H1 (cell line): ENCODE data around the gene C15orf61. TPM values are rescaled to one million over a fixed set of nuclear protein-coding genes. Genes with fewer than 3 reads are reported as not detected.

Experiments
- CTCF ChIA-PET: fragments of 300-600 bp; sonication (Branson Sonifier 250); formaldehyde crosslinking; loops from one replicate; lab custom pipeline; 2021; ENCODE audit not compliant: partially characterized antibody; lab: Charles Lee
- POLR2A ChIA-PET: fragments of 300-600 bp; sonication (Branson Sonifier 250); formaldehyde crosslinking; loops from one replicate; lab custom pipeline; 2021; ENCODE audit warnings: inconsistent platforms; ENCODE audit not compliant: partially characterized antibody; lab: Charles Lee
- DNase-seq, 2 experiments: peaks; one replicate each; pipeline versions ENCODE4 v3.0.0 to v3.0.0-alpha.2; 2010 to 2022; ENCODE audit warnings: low spot score in 2 of 2, low read depth in 1 of 2, mixed read lengths in 1 of 2
- FAIRE-seq: peaks from 2 replicates; lab custom pipeline; 2011; peaks lifted over from hg19 to GRCh38; lab: Jason Lieb, UNC
- H2AFZ ChIP-seq: 2 replicates; pipeline ENCODE4 v1.8.1; 2012; ENCODE audit warnings: low read length, inconsistent platforms
- H2AK5ac ChIP-seq: 2 replicates; pipeline ENCODE4 v1.6.1; 2013; ENCODE audit warnings: low read depth, low read length
- H2BK120ac ChIP-seq: replicated peaks from 2 replicates; pipeline ENCODE3; 2013; ENCODE audit warnings: low read depth, low read length, inconsistent platforms
- H2BK12ac ChIP-seq: 2 replicates; pipeline ENCODE4 v1.6.1; 2013; ENCODE audit warnings: low read depth, low read length
- H2BK15ac ChIP-seq: 2 replicates; pipeline ENCODE4 v1.6.1; 2013; ENCODE audit warnings: low read length
- H2BK20ac ChIP-seq: 2 replicates; pipeline ENCODE4 v1.6.1; 2013; ENCODE audit warnings: low read length
- H2BK5ac ChIP-seq: 2 replicates; pipeline ENCODE4 v1.6.1; 2013; ENCODE audit warnings: low read depth, low read length
- H3K14ac ChIP-seq: 2 replicates; pipeline ENCODE4 v1.6.1; 2013; ENCODE audit warnings: inconsistent platforms; ENCODE audit not compliant: insufficient read length
- H3K18ac ChIP-seq: 2 replicates; pipeline ENCODE4 v1.6.1; 2013; ENCODE audit warnings: low read length; ENCODE audit errors: extremely low read depth
- H3K23ac ChIP-seq: 2 replicates; pipeline ENCODE4 v1.6.1; 2013; ENCODE audit warnings: inconsistent platforms; ENCODE audit not compliant: insufficient read length
- H3K23me2 ChIP-seq: 2 replicates; pipeline ENCODE4 v1.6.1; 2013; ENCODE audit warnings: low read depth, low read length
- H3K27ac ChIP-seq: 2 replicates; pipeline ENCODE4 v1.6.1; 2011; ENCODE audit warnings: low read depth, low read length, inconsistent platforms
- H3K27me3 ChIP-seq, 4 experiments: replicated peaks in 1 of 4; 1 replicate in 1 of 4; 2 replicates in 3 of 4; pipeline versions ENCODE4 v1.6.1 to v1.8.1; 2011 to 2013; ENCODE audit warnings: low read length in 3 of 4, mild to moderate bottlenecking in 3 of 4, inconsistent platforms in 2 of 4, mixed read lengths in 2 of 4, moderate library complexity in 1 of 4; ENCODE audit not compliant: control insufficient read depth in 3 of 4, insufficient read depth in 3 of 4; ENCODE audit errors: extremely low read depth in 1 of 4
- H3K36me3 ChIP-seq, 4 experiments: 2 replicates each; pipeline versions ENCODE4 v1.6.1 to v1.8.1; 2011 to 2013; ENCODE audit warnings: mild to moderate bottlenecking in 4 of 4, low read length in 3 of 4, moderate library complexity in 2 of 4, control low read depth in 1 of 4, inconsistent platforms in 1 of 4; ENCODE audit not compliant: insufficient read depth in 4 of 4, control insufficient read depth in 2 of 4
- H3K4ac ChIP-seq: replicated peaks from 2 replicates; pipeline ENCODE3; 2013; ENCODE audit warnings: low read length, low read depth, mixed read lengths, inconsistent platforms; ENCODE audit not compliant: insufficient read length
- H3K4me1 ChIP-seq, 4 experiments: replicated peaks in 1 of 4; 1 replicate in 1 of 4; 2 replicates in 3 of 4; pipeline versions ENCODE4 v1.6.1 to v1.8.1; 2011 to 2013; ENCODE audit warnings: low read length in 3 of 4, inconsistent platforms in 2 of 4, mixed read lengths in 1 of 4; ENCODE audit not compliant: insufficient read depth in 4 of 4, control insufficient read depth in 3 of 4
- H3K4me2 ChIP-seq, 2 experiments: 2 replicates each; pipeline versions ENCODE4 v1.6.1 to v1.8.1; 2011 to 2013; ENCODE audit warnings: low read depth in 2 of 2, low read length in 2 of 2, control low read depth in 1 of 2, inconsistent platforms in 1 of 2, mild to moderate bottlenecking in 1 of 2; ENCODE audit not compliant: insufficient read depth in 1 of 2
- H3K4me3 ChIP-seq, 4 experiments: fragments of 200-600, 300-600 bp in 1 of 4; sonication (generic), shearing (Covaris generic), sonication (Bioruptor Twin) in 1 of 4; 2 replicates each; pipeline versions ENCODE4 v1.5.1 to v1.8.1; 2011 to 2016; ENCODE audit warnings: low read length in 4 of 4, low read depth in 3 of 4, control low read depth in 2 of 4, inconsistent platforms in 2 of 4, mild to moderate bottlenecking in 2 of 4, mixed read lengths in 1 of 4, moderate library complexity in 1 of 4; ENCODE audit not compliant: insufficient read depth in 2 of 4; ENCODE audit errors: extremely low read depth in 1 of 4
- H3K56ac ChIP-seq: replicated peaks from 2 replicates; pipeline ENCODE3; 2013; ENCODE audit warnings: low read depth, mild to moderate bottlenecking, mixed read lengths, low read length, inconsistent platforms; ENCODE audit not compliant: insufficient read length
- H3K79me1 ChIP-seq: 2 replicates; pipeline ENCODE4 v1.6.1; 2013; ENCODE audit warnings: low read depth, low read length, control low read depth
- H3K79me2 ChIP-seq, 2 experiments: 2 replicates each; pipeline versions ENCODE4 v1.6.1 to v1.8.1; 2012 to 2013; ENCODE audit warnings: low read length in 2 of 2, mild to moderate bottlenecking in 2 of 2, inconsistent platforms in 1 of 2; ENCODE audit not compliant: insufficient read depth in 2 of 2, control insufficient read depth in 1 of 2
- H3K9ac ChIP-seq, 4 experiments: replicated peaks in 1 of 4; 1 replicate in 1 of 4; 2 replicates in 3 of 4; pipeline versions ENCODE4 v1.6.1 to v1.8.1; 2011 to 2013; ENCODE audit warnings: low read depth in 3 of 4, low read length in 3 of 4, control low read depth in 2 of 4, mild to moderate bottlenecking in 2 of 4, moderate library complexity in 2 of 4, inconsistent platforms in 1 of 4; ENCODE audit errors: extremely low read depth in 1 of 4
- H3K9me3 ChIP-seq, 2 experiments: 2 replicates each; pipeline versions ENCODE4 v1.6.1 to v1.8.1; 2012 to 2013; ENCODE audit warnings: mild to moderate bottlenecking in 2 of 2, moderate library complexity in 2 of 2, control low read depth in 1 of 2, inconsistent platforms in 1 of 2, low read depth in 1 of 2, low read length in 1 of 2, mixed read lengths in 1 of 2; ENCODE audit not compliant: insufficient read depth in 2 of 2
- H4K20me1 ChIP-seq, 2 experiments: replicated peaks in 1 of 2; 2 replicates each; pipeline versions ENCODE3 to v1.8.1; 2011 to 2013; ENCODE audit warnings: inconsistent platforms in 2 of 2, low read length in 2 of 2, mild to moderate bottlenecking in 1 of 2; ENCODE audit not compliant: insufficient read depth in 2 of 2, control insufficient read depth in 1 of 2
- H4K5ac ChIP-seq: 2 replicates; pipeline ENCODE4 v1.6.1; 2013; ENCODE audit warnings: low read length, low read depth, mixed read lengths, inconsistent platforms; ENCODE audit not compliant: insufficient read length
- H4K8ac ChIP-seq: 2 replicates; pipeline ENCODE4 v1.8.0; 2013; ENCODE audit warnings: mild to moderate bottlenecking, moderate library complexity, low read length, inconsistent platforms; ENCODE audit not compliant: insufficient read depth; ENCODE audit errors: extremely low read depth
- H4K91ac ChIP-seq: replicated peaks from 2 replicates; pipeline ENCODE3; 2013; ENCODE audit warnings: low read length, mixed read lengths, inconsistent platforms; ENCODE audit not compliant: insufficient read length
- E2F6 ChIP-seq: IDR thresholded peaks from 2 replicates; pipeline ENCODE4 v1.6.1; 2012; ENCODE audit warnings: inconsistent platforms
- HDAC6 ChIP-seq: IDR thresholded peaks from one replicate; pipeline ENCODE4 v1.7.1; 2012; ENCODE audit warnings: low read depth, mild to moderate bottlenecking, inconsistent platforms, low read length, moderate library complexity
- JUN ChIP-seq: IDR thresholded peaks from 2 replicates; pipeline ENCODE4 v1.6.1; 2011; ENCODE audit warnings: low read depth, mild to moderate bottlenecking, improper control_type of control experiment, low read length
- KDM1A ChIP-seq: fragments of 200-600, 300-600 bp; sonication (generic); IDR thresholded peaks from 2 replicates; pipeline ENCODE4 v1.7.1; 2016; ENCODE audit warnings: mild to moderate bottlenecking, low read length, borderline replicate concordance
- YY1 ChIP-seq: IDR thresholded peaks from 2 replicates; pipeline ENCODE4 v1.6.1; 2011; ENCODE audit warnings: low read depth, mild to moderate bottlenecking, low read length
- ZNF274 ChIP-seq: IDR thresholded peaks from 2 replicates; pipeline ENCODE4 v1.7.0; 2012; ENCODE audit warnings: low read length, borderline replicate concordance; ENCODE audit errors: extremely low read depth
- WGBS, 2 experiments: shearing (Covaris generic) in 1 of 2; methylation state at CpG; one replicate each; pipeline versions ENCODE4 v1.1.6 to v1.1.7; 2013 to 2015; ENCODE audit warnings: low lambda C conversion rate in 2 of 2, mixed read lengths in 2 of 2, inconsistent platforms in 1 of 2, low coverage in 1 of 2, missing lambda C conversion rate in 1 of 2; ENCODE audit not compliant: insufficient replicate concordance in 2 of 2, insufficient coverage in 1 of 2, insufficient read length in 1 of 2; ENCODE audit errors: extremely low coverage in 1 of 2, missing lambda C conversion rate in 1 of 2; 5-methylcytosine and 5-hydroxymethylcytosine counted together
- polyA plus RNA-seq, 7 experiments: library from polyadenylated mRNA; depleted of rRNA in 3 of 7; stranded (reverse) in 5 of 7; unstranded in 2 of 7; fragments of >200 nt in 5 of 7; fragments of 200-250 nt in 2 of 7; gene quantifications; 1 replicate in 5 of 7; 2 replicates in 1 of 7; 4 replicates in 1 of 7; pipeline versions ENCODE4 v1.2.1 to v1.2.3, GENCODE V29; 2011 to 2013; ENCODE audit warnings: missing spikeins in 2 of 7, mixed read lengths in 2 of 7
- total RNA-seq: library from RNA; stranded (reverse); fragmentation: NEBNext Ultra II Directional; extraction: Animal tissue kit (Norgen Biotek cat#: 25700); gene quantifications from 2 replicates; pipeline ENCODE4 v1.2.1, GENCODE V29; 2021
- TF ChIP-seq, protein P1 (sequence below): IDR thresholded peaks from 2 replicates; pipeline ENCODE4 v1.6.1; 2012; ENCODE audit warnings: low read length, inconsistent platforms

The C15orf61 gene
- total and polyA plus RNA-seq, 2 of the 8 experiments (the other 6 are each of a cell fraction or from before 2014, with no cell fraction given) = 1.7 to 2.0 TPM

DNA sequence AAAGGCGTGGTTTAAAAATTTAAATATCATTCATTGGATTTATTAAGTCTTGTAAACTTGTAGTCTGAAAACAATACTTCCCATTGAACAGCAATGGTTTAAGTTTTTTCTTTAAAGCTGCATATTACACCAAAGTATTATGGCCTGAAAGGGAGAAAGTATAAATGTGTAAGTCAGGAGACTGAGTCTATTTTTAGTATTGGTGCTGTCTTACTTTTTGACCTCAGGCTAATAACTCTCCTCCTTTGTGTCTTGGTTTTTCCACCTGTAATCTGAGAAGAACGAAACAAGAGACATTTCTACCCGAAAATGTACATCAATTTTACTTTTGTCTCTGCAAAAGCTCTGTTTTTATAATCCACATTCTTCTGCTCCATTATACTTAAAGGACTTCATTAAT, 7.6 kb downstream of the C15orf61 start:
- ChIA-PET CTCF (interaction anchor here (1.2 kb wide), 1 partner anchor 64 kb away, joined by 3 read pairs; no protein-coding TSS in a partner anchor), POLR2A (no interaction called here)
- no peak for DNase-seq
- Histone ChIP-seq H3K79me1 (no peaks in the 10 kb centered on the region), H4K5ac (no peak overlapping the region), H3K27me3 (no peaks in the 10 kb centered on the region), H3K56ac (no peak overlapping the region), H3K18ac (no peak overlapping the region), H3K27ac (no peak overlapping the region), H2AK5ac (no peak overlapping the region), H2BK12ac (no peak overlapping the region), H3K4me1 (no peaks in the 10 kb centered on the region; a peak in 1 of 7 replicates), H2BK120ac (no peak overlapping the region), H3K23me2 (no peaks in the 10 kb centered on the region), H3K4me3 (no peak overlapping the region), H3K79me2 (no peaks in the 10 kb centered on the region), H4K8ac (no peak overlapping the region), H2BK20ac (no peak overlapping the region), H3K14ac (no peak overlapping the region), H2BK5ac (no peak overlapping the region), H4K91ac (no peak overlapping the region), H3K4ac (no peak overlapping the region), H4K20me1 (no peaks in the 10 kb centered on the region), H2BK15ac (no peak overlapping the region), H3K4me2 (no peak overlapping the region), H3K23ac (no peak overlapping the region), H3K36me3 (no peaks in the 10 kb centered on the region), H3K9ac (no peak overlapping the region), H2AFZ (no peak overlapping the region), H3K9me3 (no peaks in the 10 kb centered on the region)
- WGBS, 2 experiments = 83% methylated on average over 3 of the region's 3 CpGs; no CpG with 5 or more reads in 1 of the 2 experiments
- TF ChIP-seq, protein P1, sequence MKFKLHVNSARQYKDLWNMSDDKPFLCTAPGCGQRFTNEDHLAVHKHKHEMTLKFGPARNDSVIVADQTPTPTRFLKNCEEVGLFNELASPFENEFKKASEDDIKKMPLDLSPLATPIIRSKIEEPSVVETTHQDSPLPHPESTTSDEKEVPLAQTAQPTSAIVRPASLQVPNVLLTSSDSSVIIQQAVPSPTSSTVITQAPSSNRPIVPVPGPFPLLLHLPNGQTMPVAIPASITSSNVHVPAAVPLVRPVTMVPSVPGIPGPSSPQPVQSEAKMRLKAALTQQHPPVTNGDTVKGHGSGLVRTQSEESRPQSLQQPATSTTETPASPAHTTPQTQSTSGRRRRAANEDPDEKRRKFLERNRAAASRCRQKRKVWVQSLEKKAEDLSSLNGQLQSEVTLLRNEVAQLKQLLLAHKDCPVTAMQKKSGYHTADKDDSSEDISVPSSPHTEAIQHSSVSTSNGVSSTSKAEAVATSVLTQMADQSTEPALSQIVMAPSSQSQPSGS = no peak
- no peak for TF ChIP-seq YY1
- TF ChIP-seq JUN = no peak
- no peak for TF ChIP-seq KDM1A
- no peak for TF ChIP-seq E2F6
- TF ChIP-seq ZNF274 = no peak
- no peak for TF ChIP-seq HDAC6
- FAIRE-seq = no peak
